NCI-H526 treated with DMSO at 0.1 percent for 48 hours (cell line): ENCODE results near the gene EML5.
"Not testable (repeated sequence)": the region's sequence is repeated elsewhere in the genome, so short reads cannot be mapped to it uniquely, and the experiment has no call there.

Experiments used
- DNase-seq: peaks from one replicate; lab custom pipeline; 2025; lab: John Stamatoyannopoulos, UW

The EML5 gene

DNA sequence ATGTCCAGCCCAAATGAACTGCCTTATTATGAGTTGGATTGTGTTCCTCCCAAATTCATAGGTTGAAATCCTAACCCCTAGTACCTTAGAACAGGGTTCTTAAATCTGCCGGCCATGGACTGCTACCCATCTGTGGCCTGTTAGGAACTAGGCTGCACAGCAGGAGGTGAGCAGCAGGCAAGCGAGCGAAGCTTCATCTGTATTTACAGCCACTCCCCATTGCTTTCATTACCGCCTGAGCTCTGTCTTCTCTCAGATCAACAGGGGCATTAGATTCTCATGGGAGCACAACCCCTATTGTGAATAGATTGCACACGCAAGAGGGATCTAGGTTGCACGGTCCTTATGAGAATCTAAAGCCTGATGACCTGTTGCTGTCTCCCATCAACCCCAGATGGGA lies 9.8 kb upstream of the EML5 start:
- DNase-seq: no peak

DNA sequence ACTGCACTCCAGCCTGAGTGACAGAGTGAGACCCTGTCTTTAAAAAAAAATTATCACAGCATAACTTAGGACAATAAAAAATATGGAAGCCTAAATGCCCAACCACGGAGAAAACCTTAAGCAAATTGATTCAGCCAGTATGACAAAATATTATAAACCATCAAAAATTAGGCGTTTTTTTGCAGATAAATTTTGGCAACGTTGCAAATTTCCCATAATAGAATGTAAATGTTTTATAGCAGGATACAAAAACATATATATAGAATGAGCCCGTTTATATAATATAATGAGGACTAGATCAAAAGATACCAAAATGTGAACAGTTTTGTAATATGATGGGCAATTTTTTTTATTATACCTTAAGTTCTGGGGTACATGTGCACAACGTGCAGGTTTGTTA lies 6.8 kb upstream of the EML5 start:
- DNase-seq: no peak

DNA sequence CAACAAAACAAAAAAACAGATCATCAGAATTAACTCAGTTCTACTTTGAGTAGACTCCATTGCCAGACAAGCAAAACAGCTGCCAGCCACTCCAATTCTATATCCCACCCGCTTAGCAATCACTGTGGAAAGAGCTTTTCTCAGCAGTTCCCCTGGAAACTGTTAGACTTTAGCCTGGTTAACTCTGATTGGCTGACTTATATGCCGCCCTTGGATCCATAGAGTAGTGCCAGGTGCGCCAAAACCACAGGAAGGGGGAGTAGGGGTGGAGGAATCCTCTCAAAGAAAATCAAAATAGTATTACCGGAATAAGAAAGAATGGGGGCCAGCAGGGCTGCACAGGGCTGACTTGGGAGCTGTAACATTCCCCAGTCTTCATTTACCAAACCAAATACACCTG lies 5.4 kb upstream of the EML5 start:
- no peak for DNase-seq

DNA sequence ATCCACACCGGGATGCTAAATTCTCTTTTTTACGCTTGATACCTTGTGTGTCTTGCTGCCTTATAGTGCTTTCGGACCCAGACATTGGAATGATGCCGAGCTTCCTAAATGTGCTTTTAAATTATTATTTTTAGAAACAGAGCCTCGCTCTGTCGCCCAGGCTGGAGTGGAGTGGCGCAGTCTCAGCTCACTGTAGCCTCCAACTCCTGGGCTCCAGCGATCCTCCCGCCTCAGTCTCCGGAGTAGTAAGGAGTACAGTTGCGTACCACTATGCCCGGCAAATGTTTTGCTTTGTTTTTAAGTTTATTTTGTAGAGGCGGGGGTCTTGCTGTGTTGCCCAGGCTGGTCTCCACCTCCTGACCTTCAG lies 489 bp upstream of the EML5 start:
- DNase-seq: no peak

DNA sequence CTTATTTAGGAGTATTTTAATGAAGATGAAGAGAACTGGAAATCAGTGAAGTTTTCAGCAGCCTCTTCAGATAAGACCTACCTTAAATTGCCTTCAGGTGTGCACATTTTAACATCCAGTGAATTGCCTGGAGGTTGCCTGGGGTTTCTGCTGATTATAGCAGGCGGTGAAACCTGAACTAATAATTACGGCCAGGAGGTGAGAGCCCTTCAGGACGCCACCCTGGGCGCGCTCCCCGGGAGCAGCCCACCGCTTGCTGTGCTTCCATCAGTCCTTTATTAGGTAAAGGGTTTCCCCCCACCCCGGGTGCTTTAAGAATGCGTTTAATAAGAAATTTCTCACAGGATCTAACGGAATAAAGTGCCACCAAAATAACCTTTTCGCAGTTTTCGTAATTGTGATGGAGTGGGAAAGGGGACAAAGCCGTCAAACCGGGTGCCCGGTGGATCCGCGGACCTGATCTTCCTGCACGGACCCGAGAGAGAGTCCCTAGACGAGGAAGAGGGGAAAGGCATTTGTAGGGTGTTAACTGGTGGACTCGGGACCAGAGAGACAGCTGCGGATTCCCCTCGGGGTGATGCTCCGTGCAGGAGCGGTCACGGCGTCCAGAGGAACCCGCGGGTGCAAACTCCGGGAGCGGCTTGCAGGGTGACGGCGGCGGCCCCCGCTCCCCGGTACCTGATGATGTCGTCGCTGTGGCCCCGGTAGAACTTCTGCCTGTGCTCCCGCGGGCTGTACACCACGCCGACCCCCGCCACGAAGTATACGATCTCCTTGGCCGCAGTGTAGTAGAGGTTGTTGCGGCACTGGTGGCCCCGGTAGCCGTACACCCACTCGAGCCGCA lies 902 bp downstream of the EML5 start:
- DNase-seq: peak; percentile 23

DNA sequence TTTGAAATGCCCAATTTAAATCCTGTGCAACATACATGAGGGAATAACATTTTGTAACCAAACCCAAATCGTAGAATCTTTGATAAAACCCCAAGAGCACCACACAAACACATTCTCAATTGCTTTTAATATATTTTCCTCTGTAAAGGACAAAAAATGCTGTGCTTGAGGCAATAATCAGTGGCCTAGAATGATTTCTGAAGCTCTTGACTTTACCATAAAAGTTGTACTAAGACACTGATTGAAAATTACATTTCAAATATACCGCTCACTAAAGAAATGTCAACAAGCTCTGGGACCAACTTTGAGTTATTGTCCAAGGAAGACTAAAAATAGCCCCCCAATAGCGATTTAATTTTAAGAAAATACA lies 1.5 kb downstream of the EML5 start:
- no peak for DNase-seq

DNA sequence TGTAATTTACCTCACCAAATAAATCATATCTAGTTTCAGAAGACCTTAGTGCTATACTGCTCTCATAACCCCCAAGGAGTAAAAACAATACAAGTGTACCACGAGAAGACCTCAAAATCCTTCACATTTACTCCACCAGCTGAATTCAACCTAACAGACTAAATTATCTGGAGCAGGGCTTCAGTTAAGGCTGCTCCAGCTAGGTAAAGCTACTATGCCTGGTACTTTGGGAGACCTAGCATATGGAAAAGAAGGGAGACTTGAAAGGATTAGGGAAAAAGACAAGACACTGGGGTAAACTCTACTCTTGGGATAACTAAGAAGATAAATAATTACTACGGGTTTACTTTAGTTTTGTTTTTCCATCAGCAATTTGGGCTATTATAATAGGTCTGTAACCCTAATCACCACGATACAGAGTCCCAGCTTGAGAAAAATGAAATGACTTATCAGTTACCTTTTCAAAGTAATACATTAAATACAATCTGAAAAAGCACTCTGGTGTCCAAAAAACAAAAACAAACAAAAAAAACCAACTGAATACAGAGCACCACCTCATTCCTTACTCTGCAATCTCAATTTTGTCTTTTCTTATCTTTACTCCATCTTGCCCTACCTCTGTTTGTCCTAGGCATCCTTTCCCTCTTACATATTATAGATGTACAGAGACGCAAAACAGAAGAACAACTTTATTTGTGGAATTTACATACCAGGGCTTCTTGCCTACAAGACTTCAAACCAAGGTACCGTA lies 2.1 kb downstream of the EML5 start:
- no peak for DNase-seq

DNA sequence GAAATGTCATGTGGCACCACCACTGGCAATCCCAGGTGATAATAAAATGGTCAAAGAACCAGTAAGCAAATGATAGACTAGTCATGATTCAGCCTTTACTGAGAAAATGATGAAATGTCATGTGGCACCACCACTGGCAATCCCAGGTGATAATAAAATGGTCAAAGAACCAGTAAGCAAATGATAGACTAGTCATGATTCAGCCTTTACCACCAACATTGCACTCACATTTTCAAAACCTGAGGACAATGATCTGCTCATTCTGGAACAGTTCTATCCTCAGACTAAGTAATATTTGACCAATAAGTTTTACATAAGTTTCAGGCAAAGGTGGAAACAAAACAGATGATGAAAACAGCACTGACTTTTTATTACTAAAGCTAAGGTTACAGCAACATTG lies 3.2 kb downstream of the EML5 start:
- not testable (repeated sequence) for DNase-seq

DNA sequence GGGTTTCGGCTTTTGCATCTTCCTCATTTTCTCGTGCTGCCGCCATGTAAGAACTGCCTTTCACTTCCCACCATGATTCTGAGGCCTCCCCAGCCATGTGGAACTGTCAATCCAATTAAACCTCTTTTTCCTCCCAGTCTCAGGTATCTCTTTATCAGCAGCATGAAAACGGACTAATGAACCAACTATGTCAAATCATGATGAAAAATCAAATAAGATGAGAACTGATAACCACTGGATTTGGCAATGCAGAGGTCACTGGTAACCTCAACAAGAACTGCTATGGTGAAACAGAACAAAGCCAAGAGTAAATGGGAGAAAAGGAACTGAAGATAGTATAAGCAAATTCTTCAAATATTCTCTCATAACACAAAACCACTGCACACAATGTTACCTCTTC lies 6.0 kb downstream of the EML5 start:
- no peak for DNase-seq

DNA sequence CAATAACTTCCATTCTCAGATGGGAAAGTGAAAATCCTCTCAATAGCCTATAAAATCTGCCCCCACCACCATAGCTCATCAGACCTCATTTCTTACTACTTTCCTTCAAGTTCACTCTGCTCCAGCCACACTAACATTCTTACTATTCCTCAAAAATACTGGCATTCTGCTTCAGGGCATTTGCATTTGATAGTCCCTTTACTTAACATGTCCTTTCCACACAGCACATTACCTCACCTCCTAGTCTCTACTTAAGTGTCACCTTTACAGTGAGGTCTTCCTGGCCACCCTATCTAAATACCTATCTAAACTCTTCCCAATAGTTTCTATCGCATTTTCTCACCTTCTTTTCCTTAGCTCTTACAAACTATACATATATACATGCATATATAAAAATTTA lies 6.8 kb downstream of the EML5 start:
- no peak for DNase-seq

DNA sequence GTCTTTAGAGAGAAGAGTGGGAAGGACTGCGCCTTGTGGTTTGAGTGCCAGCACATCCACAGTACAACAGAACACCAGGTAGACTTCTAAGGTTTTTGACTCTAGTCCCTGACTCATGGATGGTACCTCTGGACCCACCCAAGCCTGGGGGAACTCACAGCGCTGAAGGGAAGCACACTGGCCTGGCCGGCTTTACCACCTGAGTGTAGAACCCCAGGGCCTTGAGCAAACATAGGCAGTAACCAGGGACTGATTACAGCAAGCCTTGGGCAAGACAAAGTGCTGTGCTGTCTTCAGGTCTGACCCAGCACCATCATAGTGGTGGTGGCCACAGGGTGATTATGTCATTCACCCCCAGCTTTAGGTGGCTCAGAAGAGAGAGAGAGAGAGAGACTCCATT lies 17.2 kb downstream of the EML5 start:
- no peak for DNase-seq

DNA sequence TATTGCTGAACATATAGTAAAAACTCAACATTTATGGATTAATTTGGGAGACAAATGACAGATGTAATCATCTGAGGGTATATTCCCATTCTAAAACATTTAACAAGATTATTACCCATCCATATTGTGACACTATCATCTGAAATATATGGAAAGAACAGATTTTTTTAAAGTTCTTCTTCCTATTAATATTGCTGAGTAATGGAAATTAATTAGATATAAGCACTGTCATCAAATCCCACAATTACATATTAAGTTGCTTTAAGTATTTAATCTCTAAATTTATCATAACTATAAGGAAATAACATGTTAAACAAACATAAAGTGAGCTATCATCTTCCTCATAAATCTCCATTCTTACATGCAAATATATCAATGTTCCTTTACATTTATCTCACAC lies 22.0 kb downstream of the EML5 start:
- no peak for DNase-seq

DNA sequence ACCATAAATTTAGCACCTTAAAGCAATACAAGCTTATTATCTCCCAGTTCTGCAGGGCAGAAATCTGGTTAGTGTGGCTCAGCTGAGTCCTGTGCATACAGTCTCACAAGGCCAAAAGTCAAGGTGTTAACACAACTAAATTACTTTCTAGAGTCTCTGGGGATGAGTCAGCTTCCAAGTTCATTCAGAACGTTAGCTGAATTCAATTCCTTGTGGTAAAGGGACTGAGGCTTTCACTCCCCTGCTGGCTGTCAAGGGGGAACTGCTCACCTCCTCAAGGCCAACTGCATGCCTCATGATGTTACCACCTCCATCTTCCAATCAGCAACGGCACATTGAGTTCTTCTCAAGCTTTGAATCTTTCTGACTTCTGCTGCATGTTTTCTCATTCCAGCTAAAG lies 27.6 kb downstream of the EML5 start:
- no peak for DNase-seq

DNA sequence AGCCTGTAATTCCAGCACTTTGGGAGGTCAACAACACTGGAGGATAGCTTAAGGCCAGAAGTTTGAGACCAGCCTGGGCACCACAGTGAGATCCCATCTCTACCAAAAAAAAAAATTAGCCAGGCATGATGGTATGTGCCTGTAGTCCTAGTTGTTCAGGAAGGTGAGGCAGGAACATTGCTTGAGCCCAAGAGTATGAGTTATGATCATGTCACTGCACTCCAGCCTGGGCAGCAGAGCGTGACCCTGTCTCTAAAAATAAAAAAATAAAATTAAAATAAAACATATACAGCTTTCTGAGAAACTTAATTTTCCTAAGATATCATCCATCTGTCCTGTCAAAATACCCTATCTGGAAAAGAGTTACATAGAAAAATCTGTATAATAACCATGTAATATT lies 38.9 kb downstream of the EML5 start:
- DNase-seq: no peak

DNA sequence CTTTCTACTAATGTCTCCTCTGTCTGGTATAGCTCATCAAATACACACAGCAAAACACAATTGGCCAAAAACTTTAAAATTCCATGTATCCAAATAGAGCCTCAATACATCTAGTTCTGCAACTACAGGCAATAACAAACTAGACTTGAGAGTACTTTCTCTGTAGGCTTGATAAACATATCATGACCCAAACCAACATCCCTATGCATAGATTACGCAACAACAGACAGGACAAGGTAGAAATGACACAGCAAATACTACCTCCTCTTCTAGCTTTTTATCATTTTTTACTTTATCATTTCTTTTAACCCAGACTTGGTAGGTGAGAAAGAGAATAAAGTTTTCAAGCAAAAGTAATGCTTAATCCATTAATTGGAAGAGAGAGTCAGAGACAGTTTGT lies 41.8 kb downstream of the EML5 start:
- no peak for DNase-seq

DNA sequence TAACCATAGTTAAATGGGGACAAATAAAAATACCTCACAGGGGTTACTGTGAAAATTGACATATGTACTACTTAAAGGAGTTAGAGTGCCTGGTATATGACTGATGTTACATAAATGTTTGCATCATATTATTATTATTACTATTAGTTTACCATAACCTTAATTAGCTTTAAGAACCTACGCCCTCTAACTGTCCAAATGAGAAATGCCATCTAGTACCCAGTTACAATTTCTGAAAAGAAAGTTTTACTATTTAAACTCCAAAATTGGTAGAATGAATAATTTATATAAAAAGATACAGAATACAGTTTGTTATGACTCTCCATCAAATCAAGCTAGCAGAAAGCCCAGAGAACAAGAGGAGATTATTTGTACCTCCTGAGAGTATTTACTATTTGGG lies 42.3 kb downstream of the EML5 start:
- no peak for DNase-seq

DNA sequence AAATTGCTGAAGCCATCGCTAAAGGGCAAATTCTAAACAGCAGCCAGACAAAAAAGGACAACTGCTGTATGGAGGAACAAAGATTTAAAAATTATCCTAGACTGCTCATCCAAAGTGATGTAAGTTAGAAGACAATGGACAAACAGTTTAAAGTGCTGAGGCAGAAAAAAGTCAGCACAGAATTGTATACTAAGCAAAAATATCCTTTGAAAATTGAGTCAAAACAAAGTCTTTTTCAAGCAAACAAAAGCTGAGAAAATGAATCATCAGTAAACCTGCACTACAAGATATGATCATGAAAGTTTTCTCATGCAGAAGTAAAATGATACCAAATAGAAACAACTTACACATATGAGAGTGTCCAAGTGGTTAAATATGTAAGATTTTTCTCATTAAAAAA lies 43.6 kb downstream of the EML5 start:
- no peak for DNase-seq

DNA sequence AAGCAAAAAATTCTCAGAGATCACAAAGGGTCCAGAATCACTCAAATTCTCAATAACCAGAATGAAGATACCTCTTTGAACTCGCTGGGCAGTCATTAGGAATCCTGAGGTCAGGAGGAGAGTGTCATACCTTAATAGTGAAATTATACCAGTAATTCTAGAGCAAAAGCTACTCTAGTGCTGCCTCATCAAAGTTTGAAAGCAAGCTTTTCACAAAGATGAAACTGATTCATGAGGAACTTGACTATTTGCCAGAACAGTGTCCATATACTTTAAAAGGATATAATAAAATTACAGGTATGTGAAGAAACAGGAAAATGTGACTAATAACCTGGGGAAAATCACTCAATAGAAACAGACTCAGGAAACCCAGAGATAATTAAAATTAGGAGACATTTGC lies 44.5 kb downstream of the EML5 start:
- DNase-seq: no peak

DNA sequence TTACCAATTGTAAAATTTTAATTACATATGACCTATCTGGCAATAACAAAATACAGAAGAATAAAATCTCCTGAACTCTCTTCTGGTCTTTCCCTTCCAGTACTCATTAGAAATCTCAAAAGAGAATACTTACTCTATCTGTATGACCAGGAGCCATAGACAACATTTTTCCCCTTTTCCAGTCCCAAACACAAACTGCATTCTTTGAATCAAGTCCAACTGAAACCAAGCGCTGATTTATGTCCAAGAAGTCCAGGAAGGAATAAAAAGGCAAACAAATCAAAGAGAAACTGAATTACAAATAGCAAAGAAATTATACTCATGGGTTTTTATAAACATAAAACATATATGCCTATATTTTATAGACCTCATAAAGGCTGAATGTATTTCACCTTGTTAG lies 46.7 kb downstream of the EML5 start:
- DNase-seq: no peak

DNA sequence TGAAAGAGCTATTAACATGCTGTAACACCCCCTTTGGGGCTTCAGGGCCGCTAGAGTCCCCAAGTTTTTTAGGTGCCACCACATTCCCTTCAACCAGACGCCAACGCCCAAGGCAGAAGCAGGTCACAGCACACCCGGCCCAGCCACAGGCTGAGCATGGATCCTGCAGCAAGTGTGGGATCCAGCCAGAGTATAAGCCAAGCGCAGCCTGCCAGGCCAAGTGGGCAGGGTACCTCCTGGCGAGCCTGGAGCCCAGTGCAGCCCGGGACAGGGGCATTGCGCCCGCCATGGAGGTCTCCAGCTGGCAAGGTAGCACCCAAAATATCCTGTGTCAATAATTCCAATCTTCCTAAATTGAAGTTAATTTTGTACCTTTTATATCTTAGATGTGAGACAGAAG lies 55.5 kb downstream of the EML5 start:
- DNase-seq: no peak

DNA sequence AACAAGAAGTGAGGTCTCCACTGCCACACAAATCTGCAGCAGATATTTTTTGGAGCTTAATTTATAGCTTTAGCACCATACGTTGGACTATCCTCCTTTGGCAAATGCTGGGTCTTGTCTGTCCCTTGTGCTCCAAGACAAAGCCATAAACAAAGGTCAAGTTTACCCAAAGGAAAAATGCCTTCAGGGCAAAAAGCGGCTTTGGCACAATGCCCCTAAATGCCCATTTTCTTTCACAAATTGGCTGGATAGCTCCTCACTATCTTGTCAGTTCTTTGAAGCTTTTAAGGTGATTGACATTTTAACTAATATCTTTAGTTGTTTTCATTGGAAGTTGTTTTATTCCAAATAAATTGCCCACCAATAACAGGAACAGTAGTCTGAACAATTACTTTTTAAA lies 59.6 kb downstream of the EML5 start:
- no peak for DNase-seq

DNA sequence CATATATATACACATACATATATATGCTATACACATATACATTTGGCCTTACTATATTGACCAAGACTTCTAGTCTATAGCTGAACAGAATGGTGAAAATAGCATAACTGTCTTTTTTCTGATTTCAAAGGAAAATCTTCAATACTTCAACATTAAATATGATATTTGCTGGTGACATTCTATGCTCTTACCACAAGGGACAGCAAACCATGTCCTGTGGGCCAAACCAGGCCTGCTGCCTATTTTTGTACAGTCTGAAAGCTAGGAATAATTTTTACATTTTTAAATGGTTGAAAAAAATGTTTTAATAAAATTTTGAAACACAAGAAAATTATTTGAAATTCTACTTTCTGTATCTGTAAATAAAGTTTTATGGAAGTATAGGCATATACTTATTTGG lies 63.6 kb downstream of the EML5 start:
- no peak for DNase-seq

DNA sequence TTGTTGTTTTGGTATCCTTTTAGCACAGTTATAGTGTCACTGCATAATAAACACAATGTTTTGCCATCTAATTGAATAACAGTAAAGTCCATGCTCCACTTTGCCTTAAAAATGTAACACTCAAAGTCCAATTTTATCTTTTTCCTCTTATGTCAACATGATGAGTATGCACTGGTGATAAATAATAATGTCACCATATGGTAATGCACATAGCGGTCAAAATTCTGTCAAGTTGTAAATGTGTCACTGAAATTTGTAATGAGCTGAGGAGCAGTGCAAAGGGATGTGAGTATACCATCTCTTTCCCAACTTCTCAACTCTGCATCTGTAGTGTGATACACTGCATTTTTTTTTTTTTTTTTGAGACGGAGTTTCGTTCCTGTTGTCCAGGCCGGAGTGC lies 65.7 kb downstream of the EML5 start:
- DNase-seq: no peak

DNA sequence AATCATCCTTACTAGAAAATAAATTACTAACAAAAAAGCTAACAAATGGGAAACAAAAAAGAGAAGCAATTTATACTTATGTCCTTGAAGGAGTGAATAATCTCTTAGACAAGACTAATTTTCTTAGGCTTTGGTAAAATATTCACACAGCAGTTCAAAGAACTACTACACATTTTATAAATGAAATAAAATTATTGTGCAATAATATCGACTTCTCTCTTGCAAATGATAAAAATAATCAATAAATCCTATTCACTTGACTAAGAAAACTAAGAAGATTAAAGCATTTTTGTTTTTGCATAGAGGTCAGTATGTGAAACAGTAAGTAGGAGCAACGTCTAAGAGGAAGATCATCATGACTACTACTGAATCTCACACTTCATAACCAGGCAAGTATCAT lies 82.0 kb downstream of the EML5 start:
- no peak for DNase-seq
